Measurements from ENCODE around the gene IFT22. TPM values are rescaled to one million over a fixed set of nuclear protein-coding genes. Genes with fewer than 3 reads are reported as not detected.
A peak's percentile ranks its signal among the peaks of the same experiment; 100 is the strongest.
"Not testable (repeated sequence)": the region's sequence is repeated elsewhere in the genome, so short reads cannot be mapped to it uniquely, and the experiment has no call there.

IFT22 gene
- total RNA-seq, 2 donors from 2014 or later = 14.0 to 24.4 TPM

DNA sequence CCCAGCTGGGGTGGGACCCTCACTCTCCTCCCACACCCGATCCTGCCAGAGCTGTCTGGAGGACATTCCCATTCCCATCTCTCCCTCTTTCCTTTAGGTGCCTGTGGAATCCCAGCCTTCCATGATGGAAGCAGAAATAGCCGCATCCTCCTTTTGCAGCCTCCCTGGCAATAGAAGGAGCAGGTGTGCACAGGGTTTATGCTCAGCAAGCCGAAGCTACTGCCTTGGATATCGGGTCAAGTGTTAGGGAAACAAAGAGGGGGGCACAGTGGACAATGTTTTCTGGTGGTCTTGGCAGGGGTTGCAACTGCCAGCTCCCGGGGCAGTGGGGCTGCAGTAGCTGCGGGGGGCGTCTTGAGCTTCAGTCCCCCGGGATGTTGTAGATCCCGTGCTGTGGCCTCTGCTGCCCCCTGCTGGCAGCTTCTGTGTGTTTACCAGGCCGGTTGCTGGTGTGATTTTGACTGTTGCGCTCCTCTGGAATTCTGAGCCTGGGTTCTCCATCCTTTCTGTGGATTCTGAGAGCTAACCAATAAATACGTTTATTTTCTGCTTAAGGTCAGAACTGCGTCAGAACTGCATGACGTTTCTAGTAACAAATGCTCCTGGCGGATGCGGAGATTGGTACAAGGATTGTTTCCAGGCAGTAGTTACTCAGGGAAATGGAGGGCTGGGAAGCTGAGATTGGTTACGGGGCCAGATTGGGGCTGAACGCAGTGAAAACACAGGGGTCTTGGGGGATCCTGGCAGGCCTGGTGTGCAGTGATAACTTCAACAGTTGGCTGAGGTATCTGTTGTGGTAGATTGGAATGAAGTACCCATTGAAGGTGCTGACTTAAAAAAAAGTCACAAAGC, 31.2 kb downstream of the IFT22 start:
- TF ChIP-seq, protein P1, sequence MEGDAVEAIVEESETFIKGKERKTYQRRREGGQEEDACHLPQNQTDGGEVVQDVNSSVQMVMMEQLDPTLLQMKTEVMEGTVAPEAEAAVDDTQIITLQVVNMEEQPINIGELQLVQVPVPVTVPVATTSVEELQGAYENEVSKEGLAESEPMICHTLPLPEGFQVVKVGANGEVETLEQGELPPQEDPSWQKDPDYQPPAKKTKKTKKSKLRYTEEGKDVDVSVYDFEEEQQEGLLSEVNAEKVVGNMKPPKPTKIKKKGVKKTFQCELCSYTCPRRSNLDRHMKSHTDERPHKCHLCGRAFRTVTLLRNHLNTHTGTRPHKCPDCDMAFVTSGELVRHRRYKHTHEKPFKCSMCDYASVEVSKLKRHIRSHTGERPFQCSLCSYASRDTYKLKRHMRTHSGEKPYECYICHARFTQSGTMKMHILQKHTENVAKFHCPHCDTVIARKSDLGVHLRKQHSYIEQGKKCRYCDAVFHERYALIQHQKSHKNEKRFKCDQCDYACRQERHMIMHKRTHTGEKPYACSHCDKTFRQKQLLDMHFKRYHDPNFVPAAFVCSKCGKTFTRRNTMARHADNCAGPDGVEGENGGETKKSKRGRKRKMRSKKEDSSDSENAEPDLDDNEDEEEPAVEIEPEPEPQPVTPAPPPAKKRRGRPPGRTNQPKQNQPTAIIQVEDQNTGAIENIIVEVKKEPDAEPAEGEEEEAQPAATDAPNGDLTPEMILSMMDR (IDR thresholded peaks at IDR 0.05) = peak; percentile 72
- H3K27ac ChIP-seq; ATAC-seq (ENCODE audit: insufficient number of reproducible peaks, low FRiP score, low read depth); H3K4me3 ChIP-seq; H3K27me3 ChIP-seq (replicated peaks; ENCODE audit: insufficient read depth); H3K36me3 ChIP-seq; H3K4me1 ChIP-seq (ENCODE audit: control insufficient read depth in 1 of 2, low read depth in 2 of 2); H3K9me3 ChIP-seq; DNase-seq (ENCODE audit: low spot score): not testable (repeated sequence)

DNA sequence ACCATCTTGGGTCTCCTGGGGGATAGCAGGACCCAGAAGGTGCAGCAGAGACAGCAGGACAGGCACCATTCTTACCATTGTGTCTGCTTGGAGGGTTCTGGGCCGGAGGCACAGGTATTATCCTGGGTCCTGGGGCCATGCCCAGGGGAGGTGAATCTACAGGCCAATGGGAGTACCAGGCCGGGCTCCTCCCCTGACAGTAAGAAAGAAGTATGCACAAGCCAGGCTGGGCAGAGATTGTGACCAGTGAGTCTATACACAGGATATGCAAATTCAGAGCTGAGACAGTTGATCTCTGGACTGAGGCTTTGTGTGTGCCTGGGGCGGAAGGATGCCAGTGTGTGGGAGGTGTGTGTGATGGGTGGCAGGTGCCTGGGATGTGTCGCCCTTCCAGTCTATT, 31.9 kb downstream of the IFT22 start:
- not testable (repeated sequence) for H3K4me3 ChIP-seq; ATAC-seq (ENCODE audit: insufficient number of reproducible peaks, low FRiP score, low read depth); H3K36me3 ChIP-seq; H3K4me1 ChIP-seq (ENCODE audit: control insufficient read depth in 1 of 2, low read depth in 2 of 2); H3K27me3 ChIP-seq (replicated peaks; ENCODE audit: insufficient read depth); H3K9me3 ChIP-seq; H3K27ac ChIP-seq; DNase-seq (ENCODE audit: low spot score)

- Histone ChIP-seq H3K4me1 (ENCODE audit: control insufficient read depth in 1 of 2, low read depth in 2 of 2) (no peaks in the 10 kb centered on the region), H3K36me3 (no peaks in the 10 kb centered on the region), H3K9me3 (no peaks in the 10 kb centered on the region), H3K4me3 (no peak overlapping the region), H3K27me3 (replicated peaks; ENCODE audit: insufficient read depth) (no peaks in the 10 kb centered on the region), H3K27ac (no peak overlapping the region)
- ATAC-seq (ENCODE audit: insufficient number of reproducible peaks, low FRiP score, low read depth) = no peak
- TF ChIP-seq, protein P1 (IDR thresholded peaks at IDR 0.05) = no peak
- DNase-seq (ENCODE audit: low spot score) = no peak
Observed at GRCh38 chr7:101288439-101288838, 33.2 kb downstream of the IFT22 start.

DNA sequence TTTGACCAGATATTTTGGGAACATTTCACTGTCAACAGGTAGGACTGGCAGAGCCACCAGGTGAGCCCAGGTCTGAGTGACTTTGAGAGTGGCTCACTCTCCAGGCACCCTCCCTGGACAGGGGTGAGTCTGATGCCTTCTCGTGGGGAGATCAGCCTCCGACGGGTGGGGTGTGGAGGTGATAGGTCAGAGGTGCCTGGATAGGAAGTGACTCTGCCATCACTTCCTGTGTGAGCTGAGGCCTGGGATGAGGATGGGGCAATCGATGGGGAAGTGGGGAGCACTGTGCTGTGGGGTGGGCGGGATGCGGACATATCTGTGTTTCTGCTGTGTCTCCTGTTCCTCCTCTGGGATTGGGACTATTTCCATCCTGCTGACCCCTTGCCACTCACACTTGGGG, 34.6 kb downstream of the IFT22 start:
- Histone ChIP-seq H3K4me1 (ENCODE audit: control insufficient read depth in 1 of 2, low read depth in 2 of 2) (no peaks in the 10 kb centered on the region), H3K27me3 (replicated peaks; ENCODE audit: insufficient read depth) (no peaks in the 10 kb centered on the region), H3K27ac (no peak overlapping the region), H3K36me3 (no peaks in the 10 kb centered on the region), H3K9me3 (no peaks in the 10 kb centered on the region), H3K4me3 (no peak overlapping the region)
- TF ChIP-seq, protein P1 (IDR thresholded peaks at IDR 0.05) = no peak
- DNase-seq (ENCODE audit: low spot score) = no peak
- no peak for ATAC-seq (ENCODE audit: insufficient number of reproducible peaks, low FRiP score, low read depth)

GRCh38 chr7:101285880-101286279, 35.7 kb downstream of the IFT22 start:
- DNase-seq (ENCODE audit: low spot score); H3K27ac ChIP-seq; H3K4me1 ChIP-seq (ENCODE audit: control insufficient read depth in 1 of 2, low read depth in 2 of 2); H3K36me3 ChIP-seq; H3K27me3 ChIP-seq (replicated peaks; ENCODE audit: insufficient read depth); H3K4me3 ChIP-seq; H3K9me3 ChIP-seq; ATAC-seq (ENCODE audit: insufficient number of reproducible peaks, low FRiP score, low read depth): not testable (repeated sequence)

- H3K36me3 ChIP-seq = no peaks in the 10 kb centered on the region
- no peak overlapping the region for H3K27ac ChIP-seq
- H3K4me1 ChIP-seq (ENCODE audit: control insufficient read depth in 1 of 2, low read depth in 2 of 2) = no peaks in the 10 kb centered on the region
- no peak overlapping the region for H3K4me3 ChIP-seq
- H3K27me3 ChIP-seq (replicated peaks; ENCODE audit: insufficient read depth) = no peaks in the 10 kb centered on the region
- no peak for DNase-seq (ENCODE audit: low spot score)
- no peaks in the 10 kb centered on the region for H3K9me3 ChIP-seq
- TF ChIP-seq, protein P1 (IDR thresholded peaks at IDR 0.05) = no peak
- no peak for ATAC-seq (ENCODE audit: insufficient number of reproducible peaks, low FRiP score, low read depth)
Observed at GRCh38 chr7:101285171-101285570, 36.4 kb downstream of the IFT22 start.

GRCh38 chr7:101280912-101281311, 40.7 kb downstream of the IFT22 start:
- not testable (repeated sequence) for ATAC-seq (ENCODE audit: insufficient number of reproducible peaks, low FRiP score, low read depth); DNase-seq (ENCODE audit: low spot score)

More at GRCh38 chr7:101280912-101281311, 40.7 kb downstream of the IFT22 start:
- H3K4me1 ChIP-seq (ENCODE audit: control insufficient read depth in 1 of 2, low read depth in 2 of 2); H3K9me3 ChIP-seq; H3K4me3 ChIP-seq; H3K36me3 ChIP-seq; H3K27me3 ChIP-seq (replicated peaks; ENCODE audit: insufficient read depth); H3K27ac ChIP-seq: not testable (repeated sequence)
